Gastrocnemius medialis (tissue), 4 donors: ENCODE measurements around the gene PIP5K1C.

Experiments used
- CTCF ChIP-seq, 5 experiments: fragments of 450-650 bp in 3 of 5; fragments of 200-600 bp in 2 of 5; sonication (generic) in 2 of 5; IDR thresholded peaks in 4 of 5; conservative IDR thresholded peaks in 1 of 5; 1 replicate in 4 of 5; 2 replicates in 1 of 5; pipeline ENCODE4 v1.5.1; 2016 to 2019; ENCODE audit warnings: antibody characterized with exemption in 5 of 5, mild to moderate bottlenecking in 3 of 5, moderate library complexity in 3 of 5
- POLR2A ChIP-seq, 2 donors: fragments of 450-650 bp; IDR thresholded peaks; one replicate each; pipeline ENCODE4 v1.6.1; 2017; ENCODE audit warnings: antibody characterized with exemption in 2 of 2, mild to moderate bottlenecking in 2 of 2, moderate library complexity in 2 of 2

GRCh38 chr19:3721131-3721886, 21.0 kb upstream of the PIP5K1C start:
- TF ChIP-seq CTCF (IDR thresholded peaks at IDR 0.05 in 4 of 5, conservative IDR thresholded peaks at IDR 0.05 in 1 of 5) (no peak), POLR2A (IDR thresholded peaks at IDR 0.05) (no peak)
